GM12878 (cell line): ENCODE results near the gene TGFBRAP1. TPM values are rescaled to one million over a fixed set of nuclear protein-coding genes. Genes with fewer than 3 reads are reported as not detected.

Experiments used
- ATAC-seq: fragments of 200-7000 bp; cut with Tn5 transposase; 3 replicates; pipeline ENCODE4 v1.9.1; 2020; ENCODE audit warnings: mild to moderate bottlenecking, moderate library complexity
- BruUV-seq: library from RNA; stranded (reverse); fragments of 400-500 nt; replicated peaks from 2 replicates; lab custom pipeline; 2021; lab: Mats Ljungman, UMichigan
- CTCF ChIA-PET: fragments of 300-600 bp; sonication (Branson Sonifier 250); formaldehyde crosslinking; extraction: SDS; loops from one replicate; lab custom pipeline; 2021; ENCODE audit warnings: inconsistent platforms; lab: Yijun Ruan, JAX
- POLR2A ChIA-PET: fragments of 350-600 bp; formaldehyde crosslinking; extraction: SDS; loops from one replicate; lab custom pipeline; 2021; ENCODE audit warnings: inconsistent platforms; lab: Charles Lee
- RAD21 ChIA-PET: fragments of 300-600 bp; sonication (Branson Sonifier 250); formaldehyde crosslinking; loops from one replicate; lab custom pipeline; 2023; ENCODE audit warnings: antibody characterized with exemption; ENCODE audit not compliant: unreplicated experiment; lab: Charles Lee
- SMC1A ChIA-PET: fragments of 300-600 bp; sonication (Branson Sonifier 250); formaldehyde crosslinking; loops from one replicate; lab custom pipeline; 2023; ENCODE audit not compliant: unreplicated experiment, uncharacterized antibody; lab: Charles Lee
- DNase-seq: peaks from one replicate; pipeline ENCODE4 v3.0.0-alpha.2; 2011; ENCODE audit warnings: low read depth, low spot score
- FAIRE-seq: peaks from 3 replicates; lab custom pipeline; 2011; peaks lifted over from hg19 to GRCh38; lab: Jason Lieb, UNC
- H2AFZ ChIP-seq: 2 replicates; pipeline ENCODE4 v1.6.0; 2011; ENCODE audit warnings: low read depth, low read length, control low read depth; ENCODE audit not compliant: control insufficient read depth
- H3K27ac ChIP-seq: 2 replicates; pipeline ENCODE4 v1.5.1; 2011; ENCODE audit warnings: control low read depth; ENCODE audit not compliant: control insufficient read depth, insufficient read depth
- H3K27me3 ChIP-seq, 2 experiments: replicated peaks in 1 of 2; 2 replicates each; pipeline versions ENCODE4 v1.6.0 to v1.6.1; 2011; ENCODE audit warnings: low read length in 1 of 2; ENCODE audit not compliant: control insufficient read depth in 2 of 2, insufficient read depth in 2 of 2
- H3K36me3 ChIP-seq, 2 experiments: 2 replicates each; pipeline ENCODE4 v1.5.1; 2011; ENCODE audit warnings: low read length in 1 of 2; ENCODE audit not compliant: control insufficient read depth in 2 of 2, insufficient read depth in 2 of 2
- H3K4me1 ChIP-seq: 2 replicates; pipeline ENCODE4 v1.6.1; 2011; ENCODE audit warnings: mild to moderate bottlenecking, low read length, moderate library complexity, mixed read lengths; ENCODE audit not compliant: control insufficient read depth, insufficient read depth
- H3K4me2 ChIP-seq: 2 replicates; pipeline ENCODE4 v1.6.0; 2011; ENCODE audit warnings: control low read depth; ENCODE audit not compliant: control insufficient read depth, insufficient read depth
- H3K4me3 ChIP-seq: fragments of 200-600 bp; sonication (generic); 2 replicates; pipeline ENCODE4 v1.5.1; 2016
- H3K79me2 ChIP-seq: 2 replicates; pipeline ENCODE4 v1.6.0; 2011; ENCODE audit warnings: low read length; ENCODE audit not compliant: control insufficient read depth, insufficient read depth
- H3K9ac ChIP-seq: 2 replicates; pipeline ENCODE4 v1.8.0; 2011; ENCODE audit warnings: low read length, control low read depth, mixed read lengths; ENCODE audit not compliant: control insufficient read depth, insufficient read depth
- H3K9me3 ChIP-seq: replicated peaks from 3 replicates; pipeline ENCODE4 v1.5.1; 2011; ENCODE audit warnings: mild to moderate bottlenecking, low read length; ENCODE audit not compliant: control insufficient read depth, insufficient read depth
- H4K20me1 ChIP-seq: 2 replicates; pipeline ENCODE4 v1.6.0; 2011; ENCODE audit not compliant: control insufficient read depth, insufficient read depth
- EED ChIP-seq: sonication (generic); IDR thresholded peaks from 2 replicates; pipeline ENCODE4 v1.6.1; 2016; ENCODE audit warnings: antibody characterized with exemption, low read depth
- MTA3 ChIP-seq: IDR thresholded peaks from 2 replicates; pipeline ENCODE4 v1.6.1; 2012; ENCODE audit warnings: low read length, inconsistent platforms, borderline replicate concordance
- MXI1 ChIP-seq: fragments of 150-350 bp; IDR thresholded peaks from 2 replicates; pipeline ENCODE4 v1.6.1; 2011; ENCODE audit warnings: low read depth, mild to moderate bottlenecking, inconsistent platforms, low read length, improper control_type of control experiment
- NFYB ChIP-seq: IDR thresholded peaks from 2 replicates; pipeline ENCODE4 v1.6.1; 2011; ENCODE audit warnings: low read depth, mild to moderate bottlenecking, low read length, improper control_type of control experiment, moderate library complexity; ENCODE audit not compliant: insufficient read depth
- SMARCA5 ChIP-seq: fragments of 450-650 bp; IDR thresholded peaks from 2 replicates; pipeline ENCODE4 v1.6.1; 2017; ENCODE audit warnings: mild to moderate bottlenecking
- SREBF1 ChIP-seq: IDR thresholded peaks from 2 replicates; pipeline ENCODE4 v1.6.1; 2012; ENCODE audit warnings: mild to moderate bottlenecking, low read length
- TAF1 ChIP-seq: IDR thresholded peaks from 2 replicates; pipeline ENCODE4 v1.6.1; 2011; ENCODE audit warnings: mild to moderate bottlenecking, low read depth, low read length, borderline replicate concordance
- ZBED1 ChIP-seq: IDR thresholded peaks from 2 replicates; pipeline ENCODE4 v1.6.1; 2016; ENCODE audit warnings: borderline replicate concordance
- WGBS: methylation state at CpG from one replicate; pipeline ENCODE4 v1.1.6; 2016; ENCODE audit warnings: low lambda C conversion rate; ENCODE audit not compliant: insufficient replicate concordance, insufficient coverage; ENCODE audit errors: missing lambda C conversion rate; 5-methylcytosine and 5-hydroxymethylcytosine counted together
- in situ Hi-C: fragments of 300-500 bp; cut with MboI; formaldehyde crosslinking; loops from 9 replicates; pipeline ENCODE4 v1.14.3; 2018; ENCODE audit warnings: mixed read lengths
- intact Hi-C: fragments of 100-400 bp; cut with micrococcal nuclease; formaldehyde crosslinking; loops from one replicate; pipeline ENCODE4 v1.14.2; 2022; ENCODE audit not compliant: unreplicated experiment
- polyA plus RNA-seq, 11 experiments: library from polyadenylated mRNA; depleted of rRNA in 4 of 11; unstranded in 6 of 11; stranded (reverse) in 5 of 11; fragments of >200 nt; fragmentation: Nextera tagmentation in 4 of 11; fragmentation: Illumina TruSeq in 1 of 11; extraction: Ambion mirVana in 4 of 11; extraction: Trizol in 1 of 11; gene quantifications; 1 replicate in 1 of 11; 2 replicates in 10 of 11; pipeline versions ENCODE4 v1.2.1 to v1.2.3, GENCODE V29; 2011 to 2016; ENCODE audit warnings: inconsistent platforms in 2 of 11, missing spikeins in 2 of 11, low read depth in 1 of 11
- total RNA-seq, 4 experiments: library from RNA; depleted of rRNA in 3 of 4; stranded (reverse); fragments of >200 nt in 3 of 4; fragmentation: Illumina TruSeq in 1 of 4; extraction: Trizol in 1 of 4; gene quantifications; 2 replicates each; pipeline versions ENCODE4 v1.2.1 to v1.2.3, GENCODE V29; 2013 to 2021
- TF ChIP-seq, protein P1 (sequence below): IDR thresholded peaks from 2 replicates; pipeline ENCODE4 v1.6.1; 2012; ENCODE audit warnings: low read depth, low read length, improper control_type of control experiment
- TF ChIP-seq, protein P2 (sequence below): fragments of 450-650 bp; IDR thresholded peaks from 2 replicates; pipeline ENCODE4 v1.6.1; 2017; ENCODE audit warnings: antibody characterized with exemption, mild to moderate bottlenecking, moderate library complexity

Gene TGFBRAP1
- total and polyA plus RNA-seq, 10 of the 15 experiments (the other 5 are each of a cell fraction or from before 2014, with no cell fraction given): 7.9 to 37.4 (median 23.7) TPM

DNA sequence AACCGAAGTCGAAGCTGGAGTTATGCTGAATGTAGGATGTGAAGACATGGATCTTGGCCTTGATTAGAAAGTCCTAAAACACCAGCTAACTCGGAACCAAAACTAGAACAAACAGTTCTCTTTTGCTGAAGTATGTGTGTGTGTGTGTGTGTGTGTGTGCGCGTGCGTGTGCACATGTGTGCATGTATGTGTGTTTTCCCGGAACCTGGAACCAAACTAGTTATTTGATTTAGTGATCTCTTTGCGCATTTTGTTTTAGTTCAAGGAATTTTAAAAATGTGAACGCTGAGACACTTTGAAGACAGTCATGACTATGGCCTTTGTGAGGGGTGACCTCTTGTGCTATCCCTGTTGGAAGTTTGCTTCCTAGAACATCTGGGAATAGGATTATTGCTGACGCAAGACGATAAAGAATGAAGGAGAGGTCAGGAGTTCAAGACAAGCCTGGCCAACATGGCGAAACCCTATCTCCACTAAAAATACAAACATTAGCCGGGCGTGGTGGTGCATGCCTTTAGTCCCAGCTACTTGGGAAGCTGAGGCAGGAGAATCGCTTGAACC is 45.5 kb upstream of the TGFBRAP1 start:
- Histone ChIP-seq H3K4me3 (no peak overlapping the region), H4K20me1 (no peaks in the 10 kb centered on the region), H3K79me2 (no peaks in the 10 kb centered on the region; the same call in none of the 2 replicates), H3K9me3 (no peaks in the 10 kb centered on the region), H3K27me3 (no peaks in the 10 kb centered on the region), H2AFZ (no peak overlapping the region; the same call in 1 of the 2 replicates), H3K9ac (no peak overlapping the region), H3K27ac (no peak overlapping the region), H3K4me2 (peak overlapping the region; percentile 85; the same call in 1 of the 2 replicates), H3K36me3 (no peaks in the 10 kb centered on the region), H3K4me1 (peaks cover 13% of the 10 kb centered on the region)
- DNase-seq (no peak), FAIRE-seq (no peak), ATAC-seq (no peak)
- ChIA-PET POLR2A (no interaction called here), RAD21 (no interaction called here), SMC1A (interaction anchor here (0.7 to 1.9 kb wide), 4 partner anchors 9 to 424 kb away, joined by 3 to 5 read pairs (median 3); no protein-coding TSS in a partner anchor), CTCF (interaction anchor here (1.2 kb wide), 1 partner anchor 146 kb away, joined by 3 read pairs; no protein-coding TSS in a partner anchor)
- in situ Hi-C loops (no loop called here), intact Hi-C loops (loop anchor here (10.0 kb wide), 1 partner anchor 370 kb away; the partner anchor contains the start of gene NCK2)
- TF ChIP-seq NFYB (no peak), ZBED1 (no peak), EED (no peak), SREBF1 (no peak), SMARCA5 (no peak), MTA3 (no peak)
- 68% methylated on average over 15 of the region's 15 CpGs for WGBS
- BruUV-seq: no TSS peak

DNA sequence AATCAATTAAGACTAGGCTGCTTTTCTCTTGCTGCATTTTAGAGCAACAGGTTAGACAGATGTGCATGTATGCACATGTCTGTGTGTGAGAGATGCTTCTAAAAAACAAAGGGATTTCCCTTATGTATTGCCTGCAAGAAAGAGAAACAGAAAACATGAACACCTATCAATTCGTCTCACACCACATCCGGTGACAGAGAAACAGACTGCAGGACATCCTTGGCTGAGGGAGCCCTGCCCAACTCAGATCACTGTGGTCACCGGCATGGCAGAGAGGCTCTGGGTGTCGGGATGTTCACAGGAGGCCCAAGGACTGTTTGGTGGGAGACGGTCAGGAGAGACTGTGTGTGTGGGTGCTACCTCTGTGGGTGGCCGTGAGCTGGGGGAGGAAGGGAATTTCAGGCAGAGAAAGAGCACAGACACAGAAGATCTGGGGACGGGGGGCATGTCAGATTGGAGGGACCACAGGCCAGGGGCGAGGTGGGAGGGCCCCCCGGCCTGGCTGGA is 44.4 kb upstream of the TGFBRAP1 start:
- RAD21 ChIA-PET: no interaction called here
- H3K9me3 ChIP-seq: no peaks in the 10 kb centered on the region
- intact Hi-C loops (loop anchor here (10.0 kb wide), 1 partner anchor 371 kb away; the partner anchor contains the start of gene NCK2), in situ Hi-C loops (loop anchor here (5.0 kb wide), 1 partner anchor 148 kb away; no protein-coding TSS in a partner anchor)
- peak overlapping the region; percentile 85 for H3K4me2 ChIP-seq
- no TSS peak for BruUV-seq
- DNase-seq (peak; percentile 66), FAIRE-seq (peak; percentile 81), ATAC-seq (peak; percentile 89)
- no peaks in the 10 kb centered on the region; the same call in none of the 2 replicates for H3K79me2 ChIP-seq
- H3K9ac ChIP-seq: peak overlapping the region; percentile 63
- WGBS: 8% methylated on average over 9 of the region's 9 CpGs
- H3K27me3 ChIP-seq: no peaks in the 10 kb centered on the region
- CTCF ChIA-PET: interaction anchor here (0.6 to 1.9 kb wide), 3 partner anchors 27 to 147 kb away, joined by 3 to 4 read pairs (median 3); no protein-coding TSS in a partner anchor
- peaks cover 13% of the 10 kb centered on the region for H3K4me1 ChIP-seq
- peak overlapping the region; percentile 64 for H3K27ac ChIP-seq
- H2AFZ ChIP-seq: peak overlapping the region; percentile 82
- POLR2A ChIA-PET: no interaction called here
- H3K4me3 ChIP-seq: peak overlapping the region; percentile 44; the same call in 1 of the 2 replicates
- H3K36me3 ChIP-seq: no peaks in the 10 kb centered on the region
- H4K20me1 ChIP-seq: no peaks in the 10 kb centered on the region
- SMC1A ChIA-PET: interaction anchor here (0.5 to 0.7 kb wide), 2 partner anchors 36 to 1475 kb away, joined by 3 read pairs; no protein-coding TSS in a partner anchor
- TF ChIP-seq, protein P1, sequence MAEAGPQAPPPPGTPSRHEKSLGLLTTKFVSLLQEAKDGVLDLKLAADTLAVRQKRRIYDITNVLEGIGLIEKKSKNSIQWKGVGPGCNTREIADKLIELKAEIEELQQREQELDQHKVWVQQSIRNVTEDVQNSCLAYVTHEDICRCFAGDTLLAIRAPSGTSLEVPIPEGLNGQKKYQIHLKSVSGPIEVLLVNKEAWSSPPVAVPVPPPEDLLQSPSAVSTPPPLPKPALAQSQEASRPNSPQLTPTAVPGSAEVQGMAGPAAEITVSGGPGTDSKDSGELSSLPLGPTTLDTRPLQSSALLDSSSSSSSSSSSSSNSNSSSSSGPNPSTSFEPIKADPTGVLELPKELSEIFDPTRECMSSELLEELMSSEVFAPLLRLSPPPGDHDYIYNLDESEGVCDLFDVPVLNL: no peak
- TF ChIP-seq, protein P2, sequence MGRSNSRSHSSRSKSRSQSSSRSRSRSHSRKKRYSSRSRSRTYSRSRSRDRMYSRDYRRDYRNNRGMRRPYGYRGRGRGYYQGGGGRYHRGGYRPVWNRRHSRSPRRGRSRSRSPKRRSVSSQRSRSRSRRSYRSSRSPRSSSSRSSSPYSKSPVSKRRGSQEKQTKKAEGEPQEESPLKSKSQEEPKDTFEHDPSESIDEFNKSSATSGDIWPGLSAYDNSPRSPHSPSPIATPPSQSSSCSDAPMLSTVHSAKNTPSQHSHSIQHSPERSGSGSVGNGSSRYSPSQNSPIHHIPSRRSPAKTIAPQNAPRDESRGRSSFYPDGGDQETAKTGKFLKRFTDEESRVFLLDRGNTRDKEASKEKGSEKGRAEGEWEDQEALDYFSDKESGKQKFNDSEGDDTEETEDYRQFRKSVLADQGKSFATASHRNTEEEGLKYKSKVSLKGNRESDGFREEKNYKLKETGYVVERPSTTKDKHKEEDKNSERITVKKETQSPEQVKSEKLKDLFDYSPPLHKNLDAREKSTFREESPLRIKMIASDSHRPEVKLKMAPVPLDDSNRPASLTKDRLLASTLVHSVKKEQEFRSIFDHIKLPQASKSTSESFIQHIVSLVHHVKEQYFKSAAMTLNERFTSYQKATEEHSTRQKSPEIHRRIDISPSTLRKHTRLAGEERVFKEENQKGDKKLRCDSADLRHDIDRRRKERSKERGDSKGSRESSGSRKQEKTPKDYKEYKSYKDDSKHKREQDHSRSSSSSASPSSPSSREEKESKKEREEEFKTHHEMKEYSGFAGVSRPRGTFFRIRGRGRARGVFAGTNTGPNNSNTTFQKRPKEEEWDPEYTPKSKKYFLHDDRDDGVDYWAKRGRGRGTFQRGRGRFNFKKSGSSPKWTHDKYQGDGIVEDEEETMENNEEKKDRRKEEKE: no peak
- peak; percentile 45; the same call in 1 of the 2 replicates for TF ChIP-seq TAF1
- peak; percentile 43; the same call in 1 of the 2 replicates for TF ChIP-seq MXI1
